PC-9 (cell line): Measurements from ENCODE around the gene UNC45A. TPM values are rescaled to one million over a fixed set of nuclear protein-coding genes. Genes with fewer than 3 reads are reported as not detected.

Experiments
- BruUV-seq: library from RNA; stranded (reverse); fragments of 400-500 nt; replicated peaks from 2 replicates; lab custom pipeline; 2021; lab: Mats Ljungman, UMichigan
- CTCF ChIA-PET: fragments of 300-600 bp; sonication (Branson Sonifier 250); formaldehyde crosslinking; loops from one replicate; lab custom pipeline; 2022; ENCODE audit warnings: antibody characterized with exemption; lab: Charles Lee
- POLR2A ChIA-PET: fragments of 300-600 bp; sonication (Branson Sonifier 250); formaldehyde crosslinking; loops from one replicate; lab custom pipeline; 2022; ENCODE audit warnings: antibody characterized with exemption; ENCODE audit not compliant: unreplicated experiment; lab: Charles Lee
- DNase-seq, 2 experiments: peaks; one replicate each; pipeline versions ENCODE4 v3.0.0 to v3.0.0-alpha.2; 2015 to 2022; ENCODE audit warnings: mixed read lengths in 1 of 2
- H2AFZ ChIP-seq: fragments of 200-600 bp; sonication (generic); 2 replicates; pipeline ENCODE4 v1.8.1; 2017; ENCODE audit warnings: antibody characterized with exemption
- H3F3A ChIP-seq: fragments of 200-600 bp; sonication (generic); 2 replicates; pipeline ENCODE4 v1.8.1; 2017; ENCODE audit warnings: antibody characterized with exemption, mild to moderate bottlenecking, low read depth; ENCODE audit not compliant: insufficient read depth
- H3K27ac ChIP-seq: fragments of 200-600 bp; sonication (generic); 2 replicates; pipeline ENCODE4 v1.6.1; 2016; ENCODE audit warnings: mixed run types
- H3K27me3 ChIP-seq: fragments of 200-600 bp; sonication (generic); 2 replicates; pipeline ENCODE4 v1.6.1; 2016; ENCODE audit warnings: low read depth, mixed run types; ENCODE audit not compliant: insufficient read depth
- H3K36me3 ChIP-seq: fragments of 200-600 bp; sonication (generic); 2 replicates; pipeline ENCODE4 v1.6.1; 2016; ENCODE audit warnings: low read depth, mixed run types
- H3K4me1 ChIP-seq: fragments of 200-600 bp; sonication (generic); replicated peaks from 2 replicates; pipeline ENCODE4 v1.6.1; 2016; ENCODE audit warnings: mixed run types; ENCODE audit not compliant: insufficient read depth
- H3K4me2 ChIP-seq: fragments of 200-600 bp; sonication (generic); 2 replicates; pipeline ENCODE4 v1.6.1; 2017; ENCODE audit warnings: mixed run types
- H3K4me3 ChIP-seq: fragments of 200-600 bp; sonication (generic); 2 replicates; pipeline ENCODE4 v1.6.1; 2016; ENCODE audit warnings: mixed run types
- H3K79me2 ChIP-seq: fragments of 200-600 bp; sonication (generic); 2 replicates; pipeline ENCODE4 v1.6.1; 2017; ENCODE audit warnings: low read depth, mixed run types
- H3K9me2 ChIP-seq: fragments of 200-600 bp; sonication (generic); 2 replicates; pipeline ENCODE4 v1.8.1; 2017; ENCODE audit warnings: mild to moderate bottlenecking; ENCODE audit not compliant: insufficient read depth
- H3K9me3 ChIP-seq: fragments of 200-600 bp; sonication (generic); 2 replicates; pipeline ENCODE4 v1.8.1; 2016; ENCODE audit warnings: low read depth; ENCODE audit not compliant: insufficient read depth
- H4K20me1 ChIP-seq: fragments of 200-600 bp; sonication (generic); 2 replicates; pipeline ENCODE4 v1.8.1; 2017; ENCODE audit not compliant: insufficient read depth
- CTCF ChIP-seq: fragments of 200-600 bp; sonication (generic); conservative IDR thresholded peaks from 2 replicates; pipeline ENCODE4 v1.6.1; 2017; ENCODE audit warnings: mixed run types, antibody characterized with exemption, mild to moderate bottlenecking, moderate library complexity
- EZH2 ChIP-seq: fragments of 200-600 bp; sonication (generic); IDR thresholded peaks from 2 replicates; pipeline ENCODE4 v1.8.0; 2017; ENCODE audit warnings: antibody characterized with exemption, low read depth
- intact Hi-C: fragments of 100-400 bp; cut with micrococcal nuclease; formaldehyde crosslinking; loops from one replicate; pipeline ENCODE4 v1.10.0; 2022; ENCODE audit not compliant: unreplicated experiment
- total RNA-seq: library from RNA; stranded (reverse); gene quantifications from 2 replicates; pipeline ENCODE4 v1.2.3, GENCODE V29; 2021

The UNC45A gene
- total RNA-seq, 1 experiment from 2014 or later = 81.8 TPM

- Histone ChIP-seq H3K27ac (no peak overlapping the region), H3K36me3 (peaks cover 23% of the 10 kb centered on the region), H3K9me2 (no peaks in the 10 kb centered on the region), H3K79me2 (no peaks in the 10 kb centered on the region), H2AFZ (no peak overlapping the region), H3K4me3 (no peak overlapping the region), H3K27me3 (no peaks in the 10 kb centered on the region), H3K4me2 (no peak overlapping the region), H3F3A (peaks cover 22% of the 10 kb centered on the region; the same call in 1 of the 2 replicates), H4K20me1 (0 out of 2 replicates have a peak, but pooled peaks cover 3% of the 10 kb centered on the region), H3K4me1 (no peaks in the 10 kb centered on the region), H3K9me3 (no peaks in the 10 kb centered on the region)
- ChIA-PET POLR2A (no interaction called here), CTCF (interaction anchor here (0.6 to 0.7 kb wide), 2 partner anchors 78 to 1173 kb away, joined by 4 to 10 read pairs; no protein-coding TSS in a partner anchor)
- no TSS peak for BruUV-seq
- TF ChIP-seq EZH2 (no peak), CTCF (no peak)
- intact Hi-C loops = no loop called here
- no peak for DNase-seq
Measured at GRCh38 chr15:90972133-90972532, 37.0 kb downstream of the UNC45A start.

GRCh38 chr15:90974216-90974615 lies 39.1 kb downstream of the UNC45A start:
- Histone ChIP-seq H3K4me3 (no peak overlapping the region), H3K27ac (no peak overlapping the region), H3K4me2 (no peak overlapping the region), H3K9me2 (no peaks in the 10 kb centered on the region), H4K20me1 (no peaks in the 10 kb centered on the region), H3K9me3 (no peaks in the 10 kb centered on the region), H3K36me3 (peaks cover 31% of the 10 kb centered on the region), H2AFZ (no peak overlapping the region), H3K4me1 (no peaks in the 10 kb centered on the region), H3F3A (peaks cover 6% of the 10 kb centered on the region; the same call in 1 of the 2 replicates), H3K27me3 (no peaks in the 10 kb centered on the region), H3K79me2 (no peaks in the 10 kb centered on the region)
- ChIA-PET POLR2A (no interaction called here), CTCF (no interaction called here)
- TF ChIP-seq CTCF (no peak), EZH2 (no peak)
- no TSS peak for BruUV-seq
- intact Hi-C loops = no loop called here
- no peak for DNase-seq

GRCh38 chr15:90979582-90979981 lies 44.5 kb downstream of the UNC45A start:
- H3K27ac ChIP-seq = peak overlapping the region; percentile 49
- no peaks in the 10 kb centered on the region for H3K9me3 ChIP-seq
- no peak overlapping the region for H3K4me3 ChIP-seq
- H4K20me1 ChIP-seq = no peaks in the 10 kb centered on the region
- H3K4me1 ChIP-seq = no peaks in the 10 kb centered on the region
- peaks cover 12% of the 10 kb centered on the region; the same call in 1 of the 2 replicates for H3K79me2 ChIP-seq
- CTCF ChIA-PET = no interaction called here
- H3K9me2 ChIP-seq = no peaks in the 10 kb centered on the region
- no TSS peak for BruUV-seq
- H3K27me3 ChIP-seq = no peaks in the 10 kb centered on the region
- POLR2A ChIA-PET = no interaction called here
- no peak for TF ChIP-seq CTCF
- no peak for TF ChIP-seq EZH2
- no peak overlapping the region for H2AFZ ChIP-seq
- no peak for DNase-seq
- no peaks in the 10 kb centered on the region; the same call in 1 of the 2 replicates for H3F3A ChIP-seq
- peaks cover 56% of the 10 kb centered on the region for H3K36me3 ChIP-seq
- intact Hi-C loops = no loop called here
- no peak overlapping the region for H3K4me2 ChIP-seq
